GM23338 (cell line): ENCODE results near the gene M1AP. TPM values are rescaled to one million over a fixed set of nuclear protein-coding genes. Genes with fewer than 3 reads are reported as not detected.

ENCODE experiments used
- ATAC-seq: fragments of 200-7000 bp; cut with Tn5 transposase; 3 replicates; pipeline ENCODE4 v1.9.1; 2020
- DNase-seq: peaks from one replicate; pipeline ENCODE4 v3.0.0-alpha.2; 2015; ENCODE audit warnings: low spot score
- H2AFZ ChIP-seq: fragments of 200-600 bp; sonication (generic); 2 replicates; pipeline ENCODE4 v1.8.0; 2016; ENCODE audit warnings: antibody characterized with exemption, mild to moderate bottlenecking, moderate library complexity
- H3F3A ChIP-seq: fragments of 200-600 bp; sonication (generic); replicated peaks from 2 replicates; pipeline ENCODE4 v1.8.0; 2017; ENCODE audit warnings: antibody characterized with exemption, mixed run types, low read depth
- H3K27ac ChIP-seq: fragments of 200-600 bp; sonication (generic); 2 replicates; pipeline ENCODE4 v1.6.1; 2016; ENCODE audit warnings: low read depth
- H3K27me3 ChIP-seq: fragments of 200-600 bp; sonication (generic); 2 replicates; pipeline ENCODE4 v1.8.0; 2016; ENCODE audit warnings: mild to moderate bottlenecking, mixed run types, moderate library complexity; ENCODE audit not compliant: insufficient read depth
- H3K36me3 ChIP-seq: fragments of 200-600 bp; sonication (generic); 2 replicates; pipeline ENCODE4 v1.8.0; 2016; ENCODE audit warnings: mild to moderate bottlenecking; ENCODE audit not compliant: insufficient read depth
- H3K4me1 ChIP-seq: fragments of 200-600 bp; sonication (generic); 2 replicates; pipeline ENCODE4 v1.8.0; 2016; ENCODE audit warnings: mild to moderate bottlenecking, moderate library complexity; ENCODE audit not compliant: insufficient read depth
- H3K4me2 ChIP-seq: fragments of 200-600 bp; sonication (generic); 2 replicates; pipeline ENCODE4 v1.7.1; 2017; ENCODE audit warnings: mixed run types
- H3K4me3 ChIP-seq: fragments of 200-600 bp; sonication (generic); 2 replicates; pipeline ENCODE4 v1.6.1; 2016; ENCODE audit warnings: mixed run types
- H3K79me2 ChIP-seq: fragments of 200-600 bp; sonication (generic); replicated peaks from 2 replicates; pipeline ENCODE4 v1.8.0; 2017; ENCODE audit warnings: mild to moderate bottlenecking; ENCODE audit not compliant: insufficient read depth
- H3K9me2 ChIP-seq: fragments of 200-600 bp; sonication (generic); 2 replicates; pipeline ENCODE4 v1.8.0; 2017; ENCODE audit not compliant: insufficient read depth
- H4K20me1 ChIP-seq: fragments of 200-600 bp; sonication (generic); replicated peaks from 2 replicates; pipeline ENCODE4 v1.8.0; 2017; ENCODE audit warnings: mild to moderate bottlenecking; ENCODE audit not compliant: insufficient read depth
- H3K27ac Mint-ChIP-seq: 2 replicates; pipeline ENCODE4 v1.8.0; 2020; ENCODE audit warnings: inconsistent platforms, mild to moderate bottlenecking, moderate library complexity, mixed read lengths
- H3K27me3 Mint-ChIP-seq: 3 replicates; pipeline ENCODE4 v1.8.0; 2022; ENCODE audit warnings: low read depth, mild to moderate bottlenecking, moderate library complexity, mixed read lengths, inconsistent platforms; ENCODE audit not compliant: insufficient read depth, poor library complexity
- H3K36me3 Mint-ChIP-seq: 3 replicates; pipeline ENCODE4 v1.8.0; 2021; ENCODE audit warnings: low read depth, mild to moderate bottlenecking, inconsistent platforms, moderate library complexity, mixed read lengths
- H3K4me1 Mint-ChIP-seq: 3 replicates; pipeline ENCODE4 v1.8.0; 2020; ENCODE audit warnings: mild to moderate bottlenecking, inconsistent platforms, mixed read lengths
- H3K4me3 Mint-ChIP-seq: 3 replicates; pipeline ENCODE4 v1.8.0; 2021; ENCODE audit warnings: moderate library complexity, mild to moderate bottlenecking, inconsistent platforms, mixed read lengths
- H3K9me3 Mint-ChIP-seq: 3 replicates; pipeline ENCODE4 v1.8.0; 2020; ENCODE audit warnings: moderate library complexity, mild to moderate bottlenecking, inconsistent platforms, mixed read lengths
- EZH2 ChIP-seq: fragments of 200-600 bp; sonication (generic); IDR thresholded peaks from one replicate; pipeline ENCODE4 v1.8.0; 2017; ENCODE audit warnings: antibody characterized with exemption, mild to moderate bottlenecking, low read depth; ENCODE audit not compliant: unreplicated experiment
- EZH2phosphoT487 ChIP-seq: fragments of 200-600 bp; sonication (generic); IDR thresholded peaks from one replicate; pipeline ENCODE4 v1.8.1; 2018; ENCODE audit warnings: antibody characterized with exemption; ENCODE audit not compliant: unreplicated experiment
- JUNB ChIP-seq: IDR thresholded peaks from one replicate; pipeline ENCODE4 v1.6.1; 2016; ENCODE audit warnings: antibody characterized with exemption; ENCODE audit not compliant: unreplicated experiment
- NANOG ChIP-seq: IDR thresholded peaks from 2 replicates; pipeline ENCODE4 v1.6.1; 2016; ENCODE audit warnings: antibody characterized with exemption, borderline replicate concordance
- STAT1 ChIP-seq: IDR thresholded peaks from one replicate; pipeline ENCODE4 v1.6.1; 2016; ENCODE audit warnings: antibody characterized with exemption; ENCODE audit not compliant: unreplicated experiment
- ZNF114 ChIP-seq: fragments of 250-450 bp; sonication (Bioruptor Pico); IDR thresholded peaks from 2 replicates; pipeline ENCODE4 v1.5.0; 2020; ENCODE audit warnings: mild to moderate bottlenecking, moderate library complexity
- ZNF331 ChIP-seq: fragments of 250-450 bp; sonication (Bioruptor Pico); IDR thresholded peaks from 2 replicates; pipeline ENCODE4 v1.5.0; 2020; ENCODE audit warnings: low read depth, mild to moderate bottlenecking, moderate library complexity
- polyA plus RNA-seq: library from polyadenylated mRNA; unstranded; fragments of >200 nt; fragmentation: Nextera tagmentation; extraction: Ambion mirVana; gene quantifications from 2 replicates; pipeline ENCODE4 v1.2.1, GENCODE V29; 2016
- total RNA-seq: library from RNA; depleted of rRNA; stranded (reverse); fragments of >200 nt; shearing (Covaris generic); gene quantifications from 2 replicates; pipeline ENCODE4 v1.2.3, GENCODE V29; 2014
- TF ChIP-seq, protein P1 (sequence below): fragments of 250-450 bp; sonication (Bioruptor Pico); IDR thresholded peaks from 2 replicates; pipeline ENCODE4 v1.5.0; 2020; ENCODE audit warnings: mild to moderate bottlenecking, moderate library complexity
- TF ChIP-seq, protein P2 (sequence below): IDR thresholded peaks from 2 replicates; pipeline ENCODE4 v1.6.1; 2016; ENCODE audit warnings: antibody characterized with exemption
- TF ChIP-seq, protein P3 (sequence below): IDR thresholded peaks from one replicate; pipeline ENCODE4 v1.6.1; 2018; ENCODE audit warnings: antibody characterized with exemption; ENCODE audit not compliant: unreplicated experiment

The M1AP gene
- total and polyA plus RNA-seq, 2 experiments from 2014 or later, result 5.1 to 12.1 TPM

DNA sequence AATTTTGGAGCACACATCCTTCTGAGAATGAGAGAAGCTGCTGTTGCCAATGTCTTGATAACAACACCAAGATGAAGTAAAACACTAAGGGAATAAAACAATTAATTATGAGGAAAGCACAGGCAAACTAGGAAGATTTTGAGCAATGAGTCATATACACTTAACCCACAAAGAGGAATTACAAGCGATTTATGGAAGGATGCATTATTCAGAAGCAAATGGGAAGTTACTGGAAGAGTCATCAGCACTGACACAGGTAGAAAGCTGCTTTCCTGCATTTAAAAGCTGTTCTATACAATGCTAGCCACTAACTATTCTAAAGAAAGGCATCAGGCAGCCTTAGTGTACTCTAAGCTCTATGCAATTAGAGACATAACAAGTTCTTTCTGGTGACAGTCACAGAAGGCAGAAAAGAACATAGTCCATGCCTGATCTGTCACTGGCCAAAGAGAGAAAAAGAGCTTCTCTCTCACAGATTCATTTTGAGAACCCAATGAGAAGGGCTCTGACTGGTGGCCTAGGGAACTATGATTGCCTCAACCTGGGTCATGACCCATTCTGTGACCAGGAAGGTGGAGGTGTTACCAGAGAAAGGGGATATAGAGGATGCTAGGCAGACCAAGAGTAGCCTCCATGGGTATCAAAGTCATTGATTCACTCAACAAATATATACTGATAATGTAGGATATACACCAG is 45.4 kb downstream of the M1AP start:
- Mint-ChIP-seq H3K27ac (no peak overlapping the region), H3K4me3 (no peak overlapping the region), H3K9me3 (no peaks in the 10 kb centered on the region), H3K4me1 (no peaks in the 10 kb centered on the region), H3K27me3 (no peaks in the 10 kb centered on the region), H3K36me3 (no peaks in the 10 kb centered on the region)
- Histone ChIP-seq H3K4me2 (no peak overlapping the region), H4K20me1 (peaks cover 2% of the 10 kb centered on the region; the same call in 1 of the 2 replicates), H3K4me3 (no peak overlapping the region), H3K27me3 (no peaks in the 10 kb centered on the region), H3K79me2 (no peaks in the 10 kb centered on the region), H2AFZ (no peak overlapping the region), H3K4me1 (no peaks in the 10 kb centered on the region), H3F3A (no peaks in the 10 kb centered on the region), H3K36me3 (no peaks in the 10 kb centered on the region), H3K9me2 (no peaks in the 10 kb centered on the region), H3K27ac (no peak overlapping the region)
- ATAC-seq (no peak), DNase-seq (no peak)
- no peak for TF ChIP-seq ZNF114 (CRISPR knock-in tag)

DNA sequence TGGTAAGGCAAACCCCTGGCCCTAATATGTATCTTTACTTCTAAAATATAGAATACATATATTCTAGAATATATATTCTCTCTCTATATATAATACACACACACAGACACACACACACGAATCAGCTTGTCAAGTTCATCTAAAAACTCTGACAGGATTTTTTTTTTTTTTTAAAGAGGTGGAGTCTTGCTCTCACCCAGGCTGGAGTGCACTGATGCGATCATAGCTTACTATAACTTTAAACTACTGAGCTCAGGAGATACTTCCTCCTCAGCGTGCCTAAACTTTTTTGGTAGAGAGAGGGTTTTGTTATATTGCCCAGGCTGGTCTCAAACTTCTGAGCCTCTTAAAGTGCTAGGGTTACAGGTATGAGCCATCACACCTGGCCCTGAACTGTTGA is 48.5 kb downstream of the M1AP start:
- Mint-ChIP-seq H3K9me3 (no peaks in the 10 kb centered on the region), H3K27ac (no peak overlapping the region), H3K27me3 (no peaks in the 10 kb centered on the region), H3K4me3 (no peak overlapping the region), H3K4me1 (no peaks in the 10 kb centered on the region), H3K36me3 (no peaks in the 10 kb centered on the region)
- Histone ChIP-seq H4K20me1 (peaks cover 2% of the 10 kb centered on the region; the same call in 1 of the 2 replicates), H3K79me2 (no peaks in the 10 kb centered on the region), H3K9me2 (no peaks in the 10 kb centered on the region), H3K36me3 (no peaks in the 10 kb centered on the region), H2AFZ (no peak overlapping the region), H3K4me1 (no peaks in the 10 kb centered on the region), H3K27me3 (no peaks in the 10 kb centered on the region), H3K4me3 (no peak overlapping the region), H3K4me2 (no peak overlapping the region), H3K27ac (no peak overlapping the region), H3F3A (no peaks in the 10 kb centered on the region)
- DNase-seq (no peak), ATAC-seq (no peak)
- TF ChIP-seq NANOG (no peak), JUNB (no peak), STAT1 (no peak), ZNF331 (CRISPR knock-in tag) (no peak), ZNF114 (CRISPR knock-in tag) (no peak), EZH2phosphoT487 (no peak), EZH2 (no peak)
- TF ChIP-seq, protein P1, sequence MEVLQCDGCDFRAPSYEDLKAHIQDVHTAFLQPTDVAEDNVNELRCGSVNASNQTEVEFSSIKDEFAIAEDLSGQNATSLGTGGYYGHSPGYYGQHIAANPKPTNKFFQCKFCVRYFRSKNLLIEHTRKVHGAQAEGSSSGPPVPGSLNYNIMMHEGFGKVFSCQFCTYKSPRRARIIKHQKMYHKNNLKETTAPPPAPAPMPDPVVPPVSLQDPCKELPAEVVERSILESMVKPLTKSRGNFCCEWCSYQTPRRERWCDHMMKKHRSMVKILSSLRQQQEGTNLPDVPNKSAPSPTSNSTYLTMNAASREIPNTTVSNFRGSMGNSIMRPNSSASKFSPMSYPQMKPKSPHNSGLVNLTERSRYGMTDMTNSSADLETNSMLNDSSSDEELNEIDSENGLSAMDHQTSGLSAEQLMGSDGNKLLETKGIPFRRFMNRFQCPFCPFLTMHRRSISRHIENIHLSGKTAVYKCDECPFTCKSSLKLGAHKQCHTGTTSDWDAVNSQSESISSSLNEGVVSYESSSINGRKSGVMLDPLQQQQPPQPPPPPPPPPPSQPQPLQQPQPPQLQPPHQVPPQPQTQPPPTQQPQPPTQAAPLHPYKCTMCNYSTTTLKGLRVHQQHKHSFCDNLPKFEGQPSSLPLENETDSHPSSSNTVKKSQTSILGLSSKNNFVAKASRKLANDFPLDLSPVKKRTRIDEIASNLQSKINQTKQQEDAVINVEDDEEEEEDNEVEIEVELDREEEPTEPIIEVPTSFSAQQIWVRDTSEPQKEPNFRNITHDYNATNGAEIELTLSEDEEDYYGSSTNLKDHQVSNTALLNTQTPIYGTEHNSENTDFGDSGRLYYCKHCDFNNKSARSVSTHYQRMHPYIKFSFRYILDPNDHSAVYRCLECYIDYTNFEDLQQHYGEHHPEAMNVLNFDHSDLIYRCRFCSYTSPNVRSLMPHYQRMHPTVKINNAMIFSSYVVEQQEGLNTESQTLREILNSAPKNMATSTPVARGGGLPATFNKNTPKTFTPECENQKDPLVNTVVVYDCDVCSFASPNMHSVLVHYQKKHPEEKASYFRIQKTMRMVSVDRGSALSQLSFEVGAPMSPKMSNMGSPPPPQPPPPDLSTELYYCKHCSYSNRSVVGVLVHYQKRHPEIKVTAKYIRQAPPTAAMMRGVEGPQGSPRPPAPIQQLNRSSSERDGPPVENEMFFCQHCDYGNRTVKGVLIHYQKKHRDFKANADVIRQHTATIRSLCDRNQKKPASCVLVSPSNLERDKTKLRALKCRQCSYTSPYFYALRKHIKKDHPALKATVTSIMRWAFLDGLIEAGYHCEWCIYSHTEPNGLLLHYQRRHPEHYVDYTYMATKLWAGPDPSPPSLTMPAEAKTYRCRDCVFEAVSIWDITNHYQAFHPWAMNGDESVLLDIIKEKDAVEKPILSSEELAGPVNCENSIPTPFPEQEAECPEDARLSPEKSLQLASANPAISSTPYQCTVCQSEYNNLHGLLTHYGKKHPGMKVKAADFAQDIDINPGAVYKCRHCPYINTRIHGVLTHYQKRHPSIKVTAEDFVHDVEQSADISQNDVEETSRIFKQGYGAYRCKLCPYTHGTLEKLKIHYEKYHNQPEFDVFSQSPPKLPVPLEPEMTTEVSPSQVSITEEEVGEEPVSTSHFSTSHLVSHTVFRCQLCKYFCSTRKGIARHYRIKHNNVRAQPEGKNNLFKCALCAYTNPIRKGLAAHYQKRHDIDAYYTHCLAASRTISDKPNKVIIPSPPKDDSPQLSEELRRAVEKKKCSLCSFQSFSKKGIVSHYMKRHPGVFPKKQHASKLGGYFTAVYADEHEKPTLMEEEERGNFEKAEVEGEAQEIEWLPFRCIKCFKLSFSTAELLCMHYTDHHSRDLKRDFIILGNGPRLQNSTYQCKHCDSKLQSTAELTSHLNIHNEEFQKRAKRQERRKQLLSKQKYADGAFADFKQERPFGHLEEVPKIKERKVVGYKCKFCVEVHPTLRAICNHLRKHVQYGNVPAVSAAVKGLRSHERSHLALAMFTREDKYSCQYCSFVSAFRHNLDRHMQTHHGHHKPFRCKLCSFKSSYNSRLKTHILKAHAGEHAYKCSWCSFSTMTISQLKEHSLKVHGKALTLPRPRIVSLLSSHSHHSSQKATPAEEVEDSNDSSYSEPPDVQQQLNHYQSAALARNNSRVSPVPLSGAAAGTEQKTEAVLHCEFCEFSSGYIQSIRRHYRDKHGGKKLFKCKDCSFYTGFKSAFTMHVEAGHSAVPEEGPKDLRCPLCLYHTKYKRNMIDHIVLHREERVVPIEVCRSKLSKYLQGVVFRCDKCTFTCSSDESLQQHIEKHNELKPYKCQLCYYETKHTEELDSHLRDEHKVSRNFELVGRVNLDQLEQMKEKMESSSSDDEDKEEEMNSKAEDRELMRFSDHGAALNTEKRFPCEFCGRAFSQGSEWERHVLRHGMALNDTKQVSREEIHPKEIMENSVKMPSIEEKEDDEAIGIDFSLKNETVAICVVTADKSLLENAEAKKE (CRISPR knock-in tag), result no peak
- TF ChIP-seq, protein P2, sequence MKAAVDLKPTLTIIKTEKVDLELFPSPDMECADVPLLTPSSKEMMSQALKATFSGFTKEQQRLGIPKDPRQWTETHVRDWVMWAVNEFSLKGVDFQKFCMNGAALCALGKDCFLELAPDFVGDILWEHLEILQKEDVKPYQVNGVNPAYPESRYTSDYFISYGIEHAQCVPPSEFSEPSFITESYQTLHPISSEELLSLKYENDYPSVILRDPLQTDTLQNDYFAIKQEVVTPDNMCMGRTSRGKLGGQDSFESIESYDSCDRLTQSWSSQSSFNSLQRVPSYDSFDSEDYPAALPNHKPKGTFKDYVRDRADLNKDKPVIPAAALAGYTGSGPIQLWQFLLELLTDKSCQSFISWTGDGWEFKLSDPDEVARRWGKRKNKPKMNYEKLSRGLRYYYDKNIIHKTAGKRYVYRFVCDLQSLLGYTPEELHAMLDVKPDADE, result no peak
- TF ChIP-seq, protein P3, sequence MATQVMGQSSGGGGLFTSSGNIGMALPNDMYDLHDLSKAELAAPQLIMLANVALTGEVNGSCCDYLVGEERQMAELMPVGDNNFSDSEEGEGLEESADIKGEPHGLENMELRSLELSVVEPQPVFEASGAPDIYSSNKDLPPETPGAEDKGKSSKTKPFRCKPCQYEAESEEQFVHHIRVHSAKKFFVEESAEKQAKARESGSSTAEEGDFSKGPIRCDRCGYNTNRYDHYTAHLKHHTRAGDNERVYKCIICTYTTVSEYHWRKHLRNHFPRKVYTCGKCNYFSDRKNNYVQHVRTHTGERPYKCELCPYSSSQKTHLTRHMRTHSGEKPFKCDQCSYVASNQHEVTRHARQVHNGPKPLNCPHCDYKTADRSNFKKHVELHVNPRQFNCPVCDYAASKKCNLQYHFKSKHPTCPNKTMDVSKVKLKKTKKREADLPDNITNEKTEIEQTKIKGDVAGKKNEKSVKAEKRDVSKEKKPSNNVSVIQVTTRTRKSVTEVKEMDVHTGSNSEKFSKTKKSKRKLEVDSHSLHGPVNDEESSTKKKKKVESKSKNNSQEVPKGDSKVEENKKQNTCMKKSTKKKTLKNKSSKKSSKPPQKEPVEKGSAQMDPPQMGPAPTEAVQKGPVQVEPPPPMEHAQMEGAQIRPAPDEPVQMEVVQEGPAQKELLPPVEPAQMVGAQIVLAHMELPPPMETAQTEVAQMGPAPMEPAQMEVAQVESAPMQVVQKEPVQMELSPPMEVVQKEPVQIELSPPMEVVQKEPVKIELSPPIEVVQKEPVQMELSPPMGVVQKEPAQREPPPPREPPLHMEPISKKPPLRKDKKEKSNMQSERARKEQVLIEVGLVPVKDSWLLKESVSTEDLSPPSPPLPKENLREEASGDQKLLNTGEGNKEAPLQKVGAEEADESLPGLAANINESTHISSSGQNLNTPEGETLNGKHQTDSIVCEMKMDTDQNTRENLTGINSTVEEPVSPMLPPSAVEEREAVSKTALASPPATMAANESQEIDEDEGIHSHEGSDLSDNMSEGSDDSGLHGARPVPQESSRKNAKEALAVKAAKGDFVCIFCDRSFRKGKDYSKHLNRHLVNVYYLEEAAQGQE, result no peak
